ENCODE measurements around the gene SF1. TPM values are rescaled to one million over a fixed set of nuclear protein-coding genes. Genes with fewer than 3 reads are reported as not detected.

The SF1 gene
- polyA plus RNA-seq, 1 donor, result 225 TPM

Other genes with a start within 250 kb of the SF1 start
- not detected for gene SLC22A11, start 222.6 kb downstream of the SF1 start, polyA plus RNA-seq (ENCODE audit: insufficient read length)
- gene SLC22A12, start 187.3 kb downstream of the SF1 start, polyA plus RNA-seq (ENCODE audit: insufficient read length), result not detected
- 24.5 TPM for gene NRXN2, start 55.3 kb downstream of the SF1 start, polyA plus RNA-seq (ENCODE audit: insufficient read length)
- gene RASGRP2, start 34.4 kb downstream of the SF1 start, polyA plus RNA-seq (ENCODE audit: insufficient read length), result 42.1 TPM
- gene PYGM, start 18.6 kb downstream of the SF1 start, polyA plus RNA-seq (ENCODE audit: insufficient read length), result 294 TPM
- 9.2 TPM for gene MAP4K2, start 24.7 kb upstream of the SF1 start, polyA plus RNA-seq (ENCODE audit: insufficient read length)
- gene MEN1, start 32.0 kb upstream of the SF1 start, polyA plus RNA-seq (ENCODE audit: insufficient read length), result 18.4 TPM
- 0.91 TPM for gene CDC42BPG, start 66.1 kb upstream of the SF1 start, polyA plus RNA-seq (ENCODE audit: insufficient read length)
- 105 TPM for gene EHD1, start 100.1 kb upstream of the SF1 start, polyA plus RNA-seq (ENCODE audit: insufficient read length)
- gene ATG2A, start 138.7 kb upstream of the SF1 start, polyA plus RNA-seq (ENCODE audit: insufficient read length), result 12.0 TPM
- 9.9 TPM for gene PPP2R5B, start 146.1 kb upstream of the SF1 start, polyA plus RNA-seq (ENCODE audit: insufficient read length)
- gene GPHA2, start 157.4 kb upstream of the SF1 start, polyA plus RNA-seq (ENCODE audit: insufficient read length), result 0.35 TPM
- not detected for gene MAJIN, start 193.6 kb upstream of the SF1 start, polyA plus RNA-seq (ENCODE audit: insufficient read length)
- 0.97 TPM for gene BATF2, start 218.4 kb upstream of the SF1 start, polyA plus RNA-seq (ENCODE audit: insufficient read length)
- 93.7 TPM for gene ARL2, start 235.6 kb upstream of the SF1 start, polyA plus RNA-seq (ENCODE audit: insufficient read length)
- 25.1 TPM for gene SNX15, start 248.9 kb upstream of the SF1 start, polyA plus RNA-seq (ENCODE audit: insufficient read length)